HepG2 (cell line): ENCODE data around the gene NBEA. TPM values are rescaled to one million over a fixed set of nuclear protein-coding genes. Genes with fewer than 3 reads are reported as not detected.
A peak's percentile ranks its signal among the peaks of the same experiment; 100 is the strongest.

Experiments
- ATAC-seq: fragments of 200-7000 bp; cut with Tn5 transposase; 3 replicates; pipeline ENCODE4 v1.9.1; 2020; ENCODE audit warnings: mild to moderate bottlenecking, moderate library complexity
- BruUV-seq: library from RNA; stranded (reverse); fragments of 400-500 nt; replicated peaks from 2 replicates; lab custom pipeline; 2021; lab: Mats Ljungman, UMichigan
- CTCF ChIA-PET: fragments of 300-600 bp; formaldehyde crosslinking; extraction: SDS; loops from one replicate; lab custom pipeline; 2021; ENCODE audit warnings: low total read pairs, inconsistent platforms, low intra/inter-chr PET ratio; lab: Yijun Ruan, JAX
- POLR2A ChIA-PET: fragments of 350-600 bp; sonication (Branson Sonifier 250); formaldehyde crosslinking; loops from one replicate; lab custom pipeline; 2020; ENCODE audit warnings: antibody characterized with exemption, inconsistent platforms; lab: Yijun Ruan, JAX
- DNase-seq: peaks from one replicate; pipeline ENCODE4 v3.0.0-alpha.2; 2015; ENCODE audit warnings: low spot score
- FAIRE-seq: peaks from 3 replicates; lab custom pipeline; 2011; peaks lifted over from hg19 to GRCh38; lab: Jason Lieb, UNC
- H2AFZ ChIP-seq: one replicate; pipeline ENCODE4 v1.6.1; 2011; ENCODE audit warnings: low read length, inconsistent platforms
- H3K27ac ChIP-seq: fragments of 300-600 bp; 3 replicates; pipeline ENCODE4 v1.8.0; 2011; ENCODE audit warnings: mixed run types, mild to moderate bottlenecking, mixed read lengths, low read length, inconsistent platforms; ENCODE audit not compliant: insufficient read depth; ENCODE audit errors: extremely low read length
- H3K27me3 ChIP-seq, 2 experiments: fragments of 200-600 bp in 1 of 2; 2 replicates in 1 of 2; 3 replicates in 1 of 2; pipeline versions ENCODE4 v1.6.0 to v1.8.0; 2011; ENCODE audit warnings: low read length in 2 of 2, mild to moderate bottlenecking in 2 of 2, moderate library complexity in 2 of 2, inconsistent platforms in 1 of 2; ENCODE audit not compliant: insufficient read depth in 2 of 2, control insufficient read depth in 1 of 2
- H3K36me3 ChIP-seq, 2 experiments: fragments of 200-600 bp in 1 of 2; replicated peaks in 1 of 2; 2 replicates in 1 of 2; 3 replicates in 1 of 2; pipeline versions ENCODE4 v1.5.1 to v1.8.0; 2011; ENCODE audit warnings: low read length in 2 of 2, inconsistent platforms in 1 of 2; ENCODE audit not compliant: insufficient read depth in 2 of 2, control insufficient read depth in 1 of 2
- H3K4me1 ChIP-seq: 2 replicates; pipeline ENCODE4 v1.5.1; 2012; ENCODE audit warnings: low read length, inconsistent platforms; ENCODE audit not compliant: insufficient read depth
- H3K4me2 ChIP-seq: 2 replicates; pipeline ENCODE4 v1.6.0; 2011; ENCODE audit warnings: low read depth, low read length, inconsistent platforms
- H3K4me3 ChIP-seq, 3 experiments: fragments of 200-600 bp in 1 of 3; sonication (generic), shearing (Covaris generic) in 1 of 3; replicated peaks in 1 of 3; 2 replicates each; pipeline ENCODE4 v1.5.1; 2011 to 2016; ENCODE audit warnings: low read length in 3 of 3, inconsistent platforms in 2 of 3, low read depth in 2 of 3, mild to moderate bottlenecking in 2 of 3, control low read depth in 1 of 3, mixed read lengths in 1 of 3; ENCODE audit not compliant: insufficient read depth in 1 of 3
- H3K79me2 ChIP-seq: one replicate; pipeline ENCODE4 v1.6.1; 2011; ENCODE audit warnings: low read length, inconsistent platforms; ENCODE audit not compliant: insufficient read depth
- H3K9ac ChIP-seq: 2 replicates; pipeline ENCODE4 v1.6.0; 2011; ENCODE audit warnings: mild to moderate bottlenecking, low read depth, low read length, inconsistent platforms; ENCODE audit not compliant: insufficient read depth
- H3K9me3 ChIP-seq: 2 replicates; pipeline ENCODE4 v1.5.1; 2012; ENCODE audit warnings: mild to moderate bottlenecking, low read length
- H4K20me1 ChIP-seq: 2 replicates; pipeline ENCODE4 v1.6.0; 2011; ENCODE audit warnings: inconsistent platforms, mild to moderate bottlenecking, low read length, moderate library complexity; ENCODE audit not compliant: insufficient read depth
- PPARG ChIP-seq: conservative IDR thresholded peaks from 2 replicates; pipeline ENCODE4 v1.6.1; 2016; ENCODE audit warnings: missing biosample characterization, missing genetic modification reagents
- SRF ChIP-seq: IDR thresholded peaks from 2 replicates; pipeline ENCODE4 v1.6.1; 2011; ENCODE audit warnings: mild to moderate bottlenecking, low read depth, low read length, moderate library complexity
- ZFP1 ChIP-seq: IDR thresholded peaks from 2 replicates; pipeline ENCODE4 v1.6.1; 2016
- ZNF790 ChIP-seq: sonication (generic); formaldehyde crosslinking; IDR thresholded peaks from 2 replicates; pipeline ENCODE4 v1.8.0; 2022; ENCODE audit warnings: missing genetic modification reagents, mild to moderate bottlenecking, borderline replicate concordance
- ZSCAN22 ChIP-seq: sonication (generic); formaldehyde crosslinking; IDR thresholded peaks from 2 replicates; pipeline ENCODE4 v1.4.0; 2020; ENCODE audit warnings: mild to moderate bottlenecking, missing genetic modification reagents
- WGBS: methylation state at CpG from one replicate; pipeline ENCODE4 v1.1.6; 2017; ENCODE audit warnings: low lambda C conversion rate; 5-methylcytosine and 5-hydroxymethylcytosine counted together
- in situ Hi-C: cut with HindIII; loops from 2 replicates; pipeline ENCODE4 v1.10.0; 2017; ENCODE audit warnings: low pct_unique_long_range_greater_than_20kb; ENCODE audit not compliant: extremely low pct_ligation_motif_present
- intact Hi-C: fragments of 100-400 bp; cut with micrococcal nuclease; formaldehyde crosslinking; loops from one replicate; pipeline ENCODE4 v1.10.0; 2022; ENCODE audit not compliant: unreplicated experiment
- polyA plus RNA-seq, 8 experiments: library from polyadenylated mRNA; depleted of rRNA in 3 of 8; stranded (reverse) in 7 of 8; unstranded in 1 of 8; fragments of >200 nt; fragmentation: Illumina TruSeq in 4 of 8; extraction: Trizol in 4 of 8; gene quantifications; 2 replicates each; pipeline versions ENCODE4 v1.2.1 to v1.2.3, GENCODE V29; 2011 to 2016; ENCODE audit warnings: low read depth in 4 of 8, missing spikeins in 1 of 8, mixed read lengths in 1 of 8; ENCODE audit not compliant: insufficient read depth in 1 of 8
- total RNA-seq, 5 experiments: library from RNA; depleted of rRNA; stranded (reverse); fragments of >200 nt; fragmentation: Illumina TruSeq; extraction: Trizol; gene quantifications; 2 replicates each; pipeline ENCODE4 v1.2.3, GENCODE V29; 2016; ENCODE audit warnings: low read depth in 1 of 5
- TF ChIP-seq, protein P1 (sequence below): sonication (generic); formaldehyde crosslinking; IDR thresholded peaks from 2 replicates; pipeline ENCODE4 v1.4.0; 2020; ENCODE audit warnings: missing genetic modification reagents
- TF ChIP-seq, protein P2 (sequence below): sonication (generic); IDR thresholded peaks from 2 replicates; pipeline ENCODE4 v1.6.1; 2016; ENCODE audit warnings: low read depth, borderline replicate concordance
- TF ChIP-seq, protein P3 (sequence below): sonication (generic); formaldehyde crosslinking; IDR thresholded peaks from 2 replicates; pipeline ENCODE4 v1.5.0; 2020; ENCODE audit warnings: mild to moderate bottlenecking, low read depth, missing genetic modification reagents, borderline replicate concordance

NBEA gene
- total and polyA plus RNA-seq, 2 of the 13 experiments (the other 11 are each of a cell fraction or from before 2014, with no cell fraction given) = 2.7 to 2.8 TPM

DNA sequence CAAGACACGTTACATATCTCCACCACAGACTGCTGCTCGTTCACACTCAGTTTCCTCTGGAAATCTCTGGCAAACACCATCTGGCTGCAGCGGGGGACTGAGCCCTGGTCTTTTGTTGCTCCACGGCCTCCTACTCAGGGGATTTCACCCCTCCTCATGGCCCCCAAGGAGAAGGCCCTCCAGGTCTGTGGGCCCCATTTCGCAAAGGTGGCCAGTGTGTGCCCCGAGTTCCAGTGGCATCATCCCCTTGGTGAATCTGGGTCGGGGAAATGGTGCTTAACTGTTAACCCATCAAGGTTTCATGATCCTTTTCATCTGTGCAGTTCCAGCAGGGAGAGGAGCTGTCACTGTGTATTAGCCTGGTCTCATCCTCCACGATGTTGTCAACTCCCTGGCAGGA lies 769.8 kb downstream of the NBEA start (continued):
- TF ChIP-seq, protein P1, sequence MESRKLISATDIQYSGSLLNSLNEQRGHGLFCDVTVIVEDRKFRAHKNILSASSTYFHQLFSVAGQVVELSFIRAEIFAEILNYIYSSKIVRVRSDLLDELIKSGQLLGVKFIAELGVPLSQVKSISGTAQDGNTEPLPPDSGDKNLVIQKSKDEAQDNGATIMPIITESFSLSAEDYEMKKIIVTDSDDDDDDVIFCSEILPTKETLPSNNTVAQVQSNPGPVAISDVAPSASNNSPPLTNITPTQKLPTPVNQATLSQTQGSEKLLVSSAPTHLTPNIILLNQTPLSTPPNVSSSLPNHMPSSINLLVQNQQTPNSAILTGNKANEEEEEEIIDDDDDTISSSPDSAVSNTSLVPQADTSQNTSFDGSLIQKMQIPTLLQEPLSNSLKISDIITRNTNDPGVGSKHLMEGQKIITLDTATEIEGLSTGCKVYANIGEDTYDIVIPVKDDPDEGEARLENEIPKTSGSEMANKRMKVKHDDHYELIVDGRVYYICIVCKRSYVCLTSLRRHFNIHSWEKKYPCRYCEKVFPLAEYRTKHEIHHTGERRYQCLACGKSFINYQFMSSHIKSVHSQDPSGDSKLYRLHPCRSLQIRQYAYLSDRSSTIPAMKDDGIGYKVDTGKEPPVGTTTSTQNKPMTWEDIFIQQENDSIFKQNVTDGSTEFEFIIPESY (CRISPR knock-in tag) = no peak
- TF ChIP-seq ZSCAN22 (CRISPR knock-in tag) (no peak), PPARG (no peak), ZFP1 (CRISPR knock-in tag) (no peak), ZNF790 (no peak)
- TF ChIP-seq, protein P2, sequence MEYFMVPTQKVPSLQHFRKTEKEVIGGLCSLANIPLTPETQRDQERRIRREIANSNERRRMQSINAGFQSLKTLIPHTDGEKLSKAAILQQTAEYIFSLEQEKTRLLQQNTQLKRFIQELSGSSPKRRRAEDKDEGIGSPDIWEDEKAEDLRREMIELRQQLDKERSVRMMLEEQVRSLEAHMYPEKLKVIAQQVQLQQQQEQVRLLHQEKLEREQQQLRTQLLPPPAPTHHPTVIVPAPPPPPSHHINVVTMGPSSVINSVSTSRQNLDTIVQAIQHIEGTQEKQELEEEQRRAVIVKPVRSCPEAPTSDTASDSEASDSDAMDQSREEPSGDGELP = no peak

DNA sequence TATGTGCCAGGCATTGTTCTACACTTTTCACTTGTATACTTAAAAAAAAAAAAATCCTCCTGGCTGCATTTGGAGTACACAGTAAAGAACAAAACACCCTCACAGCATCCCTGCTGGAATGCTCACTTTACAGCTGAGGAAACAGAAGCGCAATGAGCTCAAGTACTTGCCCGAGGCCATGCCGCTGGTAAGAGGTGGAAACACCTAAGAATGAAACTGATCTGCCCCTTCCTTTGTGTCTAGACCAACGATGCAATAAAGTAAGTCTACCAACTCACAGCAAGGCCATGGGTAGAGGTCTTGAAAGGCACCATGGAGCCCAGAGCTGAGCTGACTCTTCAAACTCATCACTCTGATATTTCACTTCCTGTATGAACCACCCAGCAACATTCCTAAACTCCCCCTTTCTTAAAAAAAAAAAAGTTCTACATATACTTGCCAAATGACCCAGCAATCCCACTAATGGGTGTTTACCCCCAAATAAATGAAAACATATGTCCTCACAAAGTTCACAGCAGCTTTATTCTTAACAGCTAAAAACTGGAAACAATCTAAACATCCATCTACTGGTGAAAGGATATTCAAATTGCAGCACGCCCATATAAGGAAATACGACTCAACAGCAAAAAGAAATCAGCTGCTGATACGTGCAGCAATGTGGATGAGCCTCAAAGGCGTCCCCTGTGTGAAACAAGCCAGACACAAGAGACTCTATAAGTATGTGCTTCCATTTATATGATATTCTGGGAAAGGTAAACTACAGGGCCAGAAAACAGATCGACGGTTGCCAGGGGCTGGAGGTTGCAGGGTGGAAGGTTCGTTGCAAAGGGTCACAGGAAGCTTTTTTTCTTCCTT lies 771.1 kb downstream of the NBEA start:
- no TSS peak for BruUV-seq
- intact Hi-C loops (no loop called here), in situ Hi-C loops (loop anchor here (25.0 kb wide), 1 partner anchor 501 kb away; no protein-coding TSS in a partner anchor)
- TF ChIP-seq, protein P3, sequence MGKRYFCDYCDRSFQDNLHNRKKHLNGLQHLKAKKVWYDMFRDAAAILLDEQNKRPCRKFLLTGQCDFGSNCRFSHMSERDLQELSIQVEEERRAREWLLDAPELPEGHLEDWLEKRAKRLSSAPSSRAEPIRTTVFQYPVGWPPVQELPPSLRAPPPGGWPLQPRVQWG (CRISPR knock-in tag) = no peak
- peak; percentile 48; the same call in 1 of the 2 replicates for TF ChIP-seq SRF
- Histone ChIP-seq H3K4me3 (no peak overlapping the region), H3K9ac (no peak overlapping the region), H3K27ac (no peak overlapping the region), H3K27me3 (peaks cover 0 to 11% of the 10 kb centered on the region in 2 experiments; a peak in 1 of 5 replicates), H3K9me3 (no peaks in the 10 kb centered on the region), H3K36me3 (no peaks in the 10 kb centered on the region), H3K4me1 (0 out of 2 replicates have a peak, but pooled peaks cover 10% of the 10 kb centered on the region), H3K4me2 (no peak overlapping the region), H2AFZ (no peak overlapping the region), H4K20me1 (0 out of 2 replicates have a peak, but pooled peaks cover 2% of the 10 kb centered on the region), H3K79me2 (no peaks in the 10 kb centered on the region)
- POLR2A ChIA-PET = no interaction called here
- DNase-seq = no peak
- ATAC-seq = no peak
- 28% methylated on average over 11 of the region's 11 CpGs for WGBS
- CTCF ChIA-PET = no interaction called here
- no peak for FAIRE-seq
